Activated CD4-positive, alpha-beta T cell treated with anti-CD3 and anti-CD28 coated beads for 36 hours (primary cell): ENCODE measurements around the gene SOX6. TPM values are rescaled to one million over a fixed set of nuclear protein-coding genes. Genes with fewer than 3 reads are reported as not detected.
"Not testable (repeated sequence)": the region's sequence is repeated elsewhere in the genome, so short reads cannot be mapped to it uniquely, and the experiment has no call there.

Experiments
- ATAC-seq: fragments of 200-7000 bp; cut with Tn5 transposase; one replicate; pipeline ENCODE4 v1.10.0; 2021; ENCODE audit warnings: mild to moderate bottlenecking, moderate library complexity
- CTCF ChIA-PET: fragments of 350-600 bp; sonication (Branson Sonifier 250); formaldehyde crosslinking; loops from one replicate; lab custom pipeline; 2021; ENCODE audit warnings: antibody characterized with exemption; lab: Charles Lee
- POLR2A ChIA-PET: fragments of 350-600 bp; sonication (Branson Sonifier 250); formaldehyde crosslinking; loops from one replicate; lab custom pipeline; 2021; ENCODE audit warnings: antibody characterized with exemption, inconsistent platforms; lab: Charles Lee
- DNase-seq: peaks from one replicate; pipeline ENCODE4 v3.0.0-alpha.2; 2020
- H3K27ac Mint-ChIP-seq: one replicate; pipeline ENCODE4 v1.8.0; 2021; ENCODE audit warnings: mixed read lengths
- H3K27me3 Mint-ChIP-seq: one replicate; pipeline ENCODE4 v1.8.0; 2021; ENCODE audit warnings: mixed read lengths
- H3K36me3 Mint-ChIP-seq: one replicate; pipeline ENCODE4 v1.8.0; 2021; ENCODE audit warnings: low read depth, mixed read lengths
- H3K4me1 Mint-ChIP-seq: one replicate; pipeline ENCODE4 v1.8.0; 2021; ENCODE audit warnings: mixed read lengths
- H3K4me3 Mint-ChIP-seq: one replicate; pipeline ENCODE4 v1.8.0; 2021; ENCODE audit warnings: mild to moderate bottlenecking, moderate library complexity, mixed read lengths
- H3K9me3 Mint-ChIP-seq: one replicate; pipeline ENCODE4 v1.8.0; 2021; ENCODE audit warnings: low read depth, mixed read lengths
- intact Hi-C, 2 experiments: fragments of 100-400 bp; cut with DNase I in 1 of 2; cut with micrococcal nuclease in 1 of 2; formaldehyde crosslinking; loops; one replicate each; pipeline versions ENCODE4 v1.14.2 to v1.15.1; 2022 to 2024; cut with DNase I, micrococcal nuclease
- total RNA-seq, 2 experiments: library from RNA; stranded (reverse); gene quantifications; one replicate each; pipeline ENCODE4 v1.2.3, GENCODE V29; 2021

The SOX6 gene
- total RNA-seq, 2 experiments from 2014 or later, result 0.46 TPM; not detected in 1

DNA sequence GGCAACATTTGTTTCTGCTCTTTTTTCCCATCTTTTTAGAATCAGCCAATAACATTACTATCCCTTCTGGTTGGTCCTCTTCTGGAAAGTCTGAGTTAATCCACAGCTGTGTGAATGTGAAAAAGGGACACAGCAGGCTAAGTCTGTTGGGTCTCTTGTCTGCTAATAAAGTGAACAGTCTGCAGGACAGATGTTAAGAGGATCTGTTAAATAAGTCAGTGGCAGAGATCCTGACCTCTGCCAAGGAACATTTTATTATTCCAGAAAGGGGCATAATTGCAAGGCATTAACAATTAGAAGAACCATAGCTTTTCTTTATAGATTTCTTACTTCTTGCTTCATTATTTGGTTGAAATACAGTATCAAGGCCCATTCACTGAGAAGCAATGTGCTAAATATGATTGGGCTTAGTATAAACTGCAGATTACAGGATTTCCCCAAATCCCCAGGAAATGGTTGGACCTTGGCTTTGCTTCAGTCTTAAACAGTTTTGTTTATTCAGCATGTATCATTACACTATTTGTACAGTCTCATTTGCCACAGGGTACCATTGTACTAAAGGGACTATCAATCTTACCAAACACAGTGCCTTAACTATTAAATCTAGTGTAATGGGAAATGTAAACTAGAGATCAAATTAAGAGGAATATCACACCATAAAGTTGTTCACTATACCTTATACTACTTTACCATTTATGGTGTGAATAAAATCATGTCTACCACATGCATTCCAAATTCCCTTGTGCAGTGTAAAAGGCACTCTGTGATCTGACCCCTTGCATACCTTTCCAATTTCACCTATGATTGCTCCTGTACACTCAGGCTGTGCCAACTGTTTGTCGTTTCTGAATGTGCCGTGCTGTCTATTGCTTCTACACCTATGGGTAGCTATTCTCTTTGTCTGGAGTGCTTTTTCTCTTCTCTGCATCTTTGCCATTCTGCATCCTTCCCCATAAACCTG, 274.0 kb downstream of the SOX6 start:
- Mint-ChIP-seq H3K4me3 (no peak overlapping the region), H3K9me3 (peaks cover 6% of the 10 kb centered on the region), H3K27me3 (no peaks in the 10 kb centered on the region), H3K4me1 (no peaks in the 10 kb centered on the region), H3K27ac (no peak overlapping the region), H3K36me3 (no peaks in the 10 kb centered on the region)
- DNase-seq, result no peak
- ChIA-PET CTCF (interaction anchor here (0.6 kb wide), 1 partner anchor 138 kb away, joined by 3 read pairs; no protein-coding TSS in a partner anchor), POLR2A (no interaction called here)
- ATAC-seq, result no peak
- intact Hi-C loops, result no loop called here

DNA sequence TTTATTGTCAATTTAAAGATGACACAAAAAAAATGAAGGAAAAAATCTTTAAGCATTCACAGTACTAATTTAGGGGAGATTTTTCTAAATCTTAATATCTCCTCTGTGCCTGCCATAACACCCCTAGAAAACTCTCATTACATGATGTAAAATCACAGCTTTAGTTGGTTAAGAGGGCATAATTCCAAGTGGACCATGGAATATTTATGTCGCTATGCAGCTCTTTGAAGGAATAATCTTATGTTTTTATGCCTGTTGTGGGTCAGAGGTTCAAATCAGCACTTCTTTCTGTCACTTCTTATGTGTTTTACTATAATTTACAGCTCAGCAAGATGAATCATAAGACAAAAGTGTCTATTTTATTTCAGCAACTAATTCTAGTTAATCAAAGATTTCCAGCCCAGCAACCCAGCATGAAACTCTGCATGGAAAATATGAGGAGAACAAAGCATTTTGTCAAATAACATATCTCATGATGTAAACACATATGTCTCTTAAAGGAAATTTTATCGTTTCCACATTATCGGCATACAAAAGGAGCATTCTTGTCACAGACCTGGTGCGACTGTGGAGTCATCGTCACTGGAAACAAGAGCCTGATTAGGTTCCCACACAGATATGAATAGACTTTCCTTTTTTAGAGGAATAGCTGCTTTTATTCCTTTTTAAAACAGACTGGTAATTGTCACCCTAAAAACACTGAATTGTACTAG, 274.8 kb downstream of the SOX6 start:
- Mint-ChIP-seq H3K9me3 (peaks cover 7% of the 10 kb centered on the region), H3K4me1 (no peaks in the 10 kb centered on the region), H3K4me3 (no peak overlapping the region), H3K27ac (no peak overlapping the region), H3K36me3 (no peaks in the 10 kb centered on the region), H3K27me3 (no peaks in the 10 kb centered on the region)
- CTCF ChIA-PET, result interaction anchor here (0.6 kb wide), 1 partner anchor 33 kb away, joined by 3 read pairs; no protein-coding TSS in a partner anchor
- ATAC-seq (no peak), DNase-seq (no peak)
- intact Hi-C loops, result no loop called here
- POLR2A ChIA-PET, result no interaction called here

DNA sequence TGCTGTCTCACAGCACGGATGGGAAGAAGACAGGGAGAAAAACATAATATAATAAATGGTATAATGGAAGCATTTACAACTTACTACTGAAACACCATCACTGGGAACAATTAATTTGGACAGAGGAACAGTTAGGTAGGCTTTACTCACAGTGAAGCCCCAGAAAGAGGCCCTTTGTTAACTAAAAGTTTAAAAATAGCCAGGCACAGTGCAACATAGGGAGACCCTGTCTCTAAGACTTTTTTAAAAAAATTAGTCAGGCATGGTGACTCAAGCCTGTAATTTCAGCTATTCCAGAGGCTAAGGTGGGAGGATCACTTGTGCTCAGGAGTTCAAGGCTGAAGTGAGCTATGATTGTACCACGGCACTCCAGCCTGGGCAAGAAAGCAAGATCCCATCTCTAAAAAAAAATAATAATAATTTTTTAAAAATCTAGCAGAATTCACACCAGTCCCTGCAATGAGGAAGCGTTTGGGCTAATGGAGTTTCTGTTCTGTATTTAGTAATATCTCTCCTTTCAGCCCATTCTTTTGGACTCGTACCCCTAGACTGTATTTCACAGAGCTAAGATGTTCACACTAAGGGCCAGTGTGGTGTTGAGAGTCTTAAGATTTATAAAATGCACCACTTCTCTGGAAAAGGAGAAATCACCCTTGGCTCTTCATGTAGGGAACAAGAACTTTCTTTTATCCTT, 275.5 kb downstream of the SOX6 start:
- CTCF ChIA-PET, result interaction anchor here (0.6 kb wide), 1 partner anchor 34 kb away, joined by 3 read pairs; no protein-coding TSS in a partner anchor
- no peak overlapping the region for H3K4me3 Mint-ChIP-seq
- H3K36me3 Mint-ChIP-seq, result no peaks in the 10 kb centered on the region
- POLR2A ChIA-PET, result no interaction called here
- no peaks in the 10 kb centered on the region for H3K4me1 Mint-ChIP-seq
- ATAC-seq (no peak), DNase-seq (no peak)
- peaks cover 13% of the 10 kb centered on the region for H3K9me3 Mint-ChIP-seq
- H3K27me3 Mint-ChIP-seq, result no peaks in the 10 kb centered on the region
- H3K27ac Mint-ChIP-seq, result no peak overlapping the region
- intact Hi-C loops, result no loop called here

DNA sequence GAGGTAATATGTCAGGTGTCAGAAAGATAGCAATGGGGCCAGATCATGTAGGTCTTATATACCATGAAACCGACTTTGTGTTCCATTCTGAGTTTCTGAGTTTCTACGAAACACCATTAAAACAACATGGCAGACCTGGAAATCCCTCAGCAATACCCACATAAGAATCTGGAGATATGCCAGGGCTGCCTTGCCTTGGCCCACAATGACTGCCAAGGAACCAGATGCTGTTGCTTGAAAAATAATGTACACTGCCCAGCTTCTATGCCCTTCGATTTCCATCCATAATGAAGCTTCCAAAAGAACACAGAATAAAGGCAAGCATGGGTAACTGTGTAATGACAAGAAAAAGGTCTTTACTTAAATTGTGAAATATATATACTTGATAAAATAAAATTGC, 277.4 kb downstream of the SOX6 start:
- no peak overlapping the region for H3K27ac Mint-ChIP-seq
- DNase-seq, result no peak
- peaks cover 20% of the 10 kb centered on the region for H3K9me3 Mint-ChIP-seq
- ChIA-PET POLR2A (no interaction called here), CTCF (no interaction called here)
- no peaks in the 10 kb centered on the region for H3K36me3 Mint-ChIP-seq
- H3K4me3 Mint-ChIP-seq, result no peak overlapping the region
- intact Hi-C loops, result no loop called here
- no peak for ATAC-seq
- no peaks in the 10 kb centered on the region for H3K4me1 Mint-ChIP-seq
- H3K27me3 Mint-ChIP-seq, result no peaks in the 10 kb centered on the region

DNA sequence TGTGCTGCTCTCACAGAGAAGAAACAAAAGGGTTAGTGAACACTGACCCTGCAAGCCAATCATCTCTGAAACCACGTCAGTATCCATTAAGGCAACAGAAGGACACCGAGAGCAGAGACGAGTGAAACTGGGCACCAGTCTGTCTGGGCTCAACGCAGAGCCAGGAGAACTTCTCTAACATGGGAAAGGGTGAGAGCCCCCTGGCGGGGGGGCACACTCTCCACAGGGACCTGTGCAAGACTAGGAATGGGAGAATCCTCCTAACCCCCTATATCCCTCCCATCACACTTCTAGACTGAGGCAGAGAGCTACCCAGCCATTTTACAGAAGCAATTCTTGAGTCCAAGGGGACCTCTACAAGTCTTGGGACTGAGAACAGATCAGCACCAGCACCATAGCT, 285.8 kb downstream of the SOX6 start:
- intact Hi-C loops, result no loop called here

GRCh38 chr11:16067268-16067667, 289.1 kb downstream of the SOX6 start:
- H3K27ac Mint-ChIP-seq, POLR2A ChIA-PET, H3K4me1 Mint-ChIP-seq, intact Hi-C loops, DNase-seq, H3K27me3 Mint-ChIP-seq, CTCF ChIA-PET, H3K36me3 Mint-ChIP-seq, H3K9me3 Mint-ChIP-seq, ATAC-seq, H3K4me3 Mint-ChIP-seq: not testable (repeated sequence)

More for the DNA sequence above, 285.8 kb downstream of the SOX6 start:
- no peaks in the 10 kb centered on the region for H3K4me1 Mint-ChIP-seq
- ChIA-PET CTCF (interaction anchor here (1.0 kb wide), 1 partner anchor 35 kb away, joined by 3 read pairs; no protein-coding TSS in a partner anchor), POLR2A (no interaction called here)
- H3K4me3 Mint-ChIP-seq, result no peak overlapping the region
- no peaks in the 10 kb centered on the region for H3K36me3 Mint-ChIP-seq
- ATAC-seq (no peak), DNase-seq (no peak)
- peaks cover 2% of the 10 kb centered on the region for H3K27me3 Mint-ChIP-seq
- peaks cover 13% of the 10 kb centered on the region for H3K9me3 Mint-ChIP-seq
- no peak overlapping the region for H3K27ac Mint-ChIP-seq

GRCh38 chr11:16059332-16059731, 297.0 kb downstream of the SOX6 start:
- intact Hi-C loops, result no loop called here
- Mint-ChIP-seq H3K4me3 (no peak overlapping the region), H3K9me3 (no peaks in the 10 kb centered on the region), H3K36me3 (no peaks in the 10 kb centered on the region), H3K27ac (no peak overlapping the region), H3K4me1 (no peaks in the 10 kb centered on the region), H3K27me3 (peaks cover 2% of the 10 kb centered on the region)
- ChIA-PET CTCF (no interaction called here), POLR2A (no interaction called here)
- DNase-seq (no peak), ATAC-seq (no peak)

DNA sequence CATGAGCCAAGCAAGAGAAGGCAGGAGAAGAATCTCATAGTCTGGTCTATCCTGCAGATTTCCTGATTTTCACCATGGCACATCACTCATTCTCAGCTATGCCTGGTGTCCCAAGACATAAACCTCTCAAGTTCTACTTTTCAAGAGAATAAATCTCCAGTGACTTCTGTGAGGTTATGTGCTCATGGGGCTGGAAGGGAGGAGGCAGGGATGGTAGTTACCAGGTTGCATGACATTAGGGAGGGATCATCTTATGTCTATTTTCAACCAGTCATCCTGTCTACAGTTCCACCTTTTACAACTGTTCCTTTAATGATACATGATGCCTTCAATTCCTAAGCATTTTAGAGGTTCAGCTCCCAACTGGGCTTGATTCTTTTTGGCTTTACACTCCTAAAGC, 297.7 kb downstream of the SOX6 start:
- DNase-seq (no peak), ATAC-seq (no peak)
- H3K27me3 Mint-ChIP-seq, result peaks cover 2% of the 10 kb centered on the region
- intact Hi-C loops, result no loop called here
- H3K4me3 Mint-ChIP-seq, result no peak overlapping the region
- H3K27ac Mint-ChIP-seq, result no peak overlapping the region
- H3K9me3 Mint-ChIP-seq, result no peaks in the 10 kb centered on the region
- H3K4me1 Mint-ChIP-seq, result no peaks in the 10 kb centered on the region
- H3K36me3 Mint-ChIP-seq, result no peaks in the 10 kb centered on the region
- ChIA-PET CTCF (no interaction called here), POLR2A (no interaction called here)

GRCh38 chr11:16052750-16053149, 303.6 kb downstream of the SOX6 start:
- DNase-seq (no peak), ATAC-seq (no peak)
- Mint-ChIP-seq H3K27ac (no peak overlapping the region), H3K9me3 (no peaks in the 10 kb centered on the region), H3K36me3 (no peaks in the 10 kb centered on the region), H3K4me3 (no peak overlapping the region), H3K4me1 (no peaks in the 10 kb centered on the region), H3K27me3 (peaks cover under 1% of the 10 kb centered on the region)
- intact Hi-C loops, result no loop called here
- POLR2A ChIA-PET, result no interaction called here
- CTCF ChIA-PET, result no interaction called here

- no peak overlapping the region for H3K27ac Mint-ChIP-seq
- H3K4me3 Mint-ChIP-seq, result no peak overlapping the region
- H3K4me1 Mint-ChIP-seq, result no peaks in the 10 kb centered on the region
- no peaks in the 10 kb centered on the region for H3K27me3 Mint-ChIP-seq
- intact Hi-C loops, result no loop called here
- ATAC-seq (no peak), DNase-seq (no peak)
- ChIA-PET CTCF (interaction anchor here (1.6 kb wide), 1 partner anchor 9 kb away, joined by 3 read pairs; no protein-coding TSS in a partner anchor), POLR2A (no interaction called here)
- H3K9me3 Mint-ChIP-seq, result no peaks in the 10 kb centered on the region
- no peaks in the 10 kb centered on the region for H3K36me3 Mint-ChIP-seq
These were observed 306.7 kb downstream of the SOX6 start for GRCh38 chr11:16049611-16050010.

DNA sequence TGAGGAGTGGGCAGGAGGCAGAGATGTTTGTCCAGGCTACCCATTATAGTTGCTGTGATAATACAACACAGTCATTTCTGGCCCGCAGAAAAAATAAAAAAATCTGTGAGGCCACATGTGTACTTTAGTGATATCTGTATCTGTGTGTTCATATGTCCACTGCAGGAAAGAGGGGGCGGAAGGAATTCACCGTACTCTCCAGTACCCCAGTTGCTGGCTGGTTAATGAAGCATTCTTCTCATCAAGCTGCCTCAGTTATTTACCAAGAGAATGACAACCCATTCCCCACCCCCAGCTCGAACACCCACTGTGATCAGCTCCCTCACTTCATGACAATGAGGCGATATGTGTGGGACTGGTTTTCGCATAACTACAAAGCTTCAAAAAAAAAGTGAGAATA, 309.3 kb downstream of the SOX6 start:
- DNase-seq, result no peak
- Mint-ChIP-seq H3K36me3 (no peaks in the 10 kb centered on the region), H3K4me1 (no peaks in the 10 kb centered on the region), H3K27ac (no peak overlapping the region), H3K9me3 (no peaks in the 10 kb centered on the region), H3K27me3 (no peaks in the 10 kb centered on the region), H3K4me3 (no peak overlapping the region)
- no peak for ATAC-seq
- intact Hi-C loops, result no loop called here
- POLR2A ChIA-PET, result no interaction called here
- CTCF ChIA-PET, result interaction anchor here (0.5 to 0.6 kb wide), 2 partner anchors 286 to 366 kb away, joined by 3 read pairs; no protein-coding TSS in a partner anchor
